Hematopoietic multipotent progenitor cell (in vitro differentiated cells): ENCODE data around the gene TRPC4. TPM values are rescaled to one million over a fixed set of nuclear protein-coding genes. Genes with fewer than 3 reads are reported as not detected.

ENCODE experiments used
- DNase-seq, 3 donors: peaks; one replicate each; pipeline ENCODE4 v3.0.0-alpha.2; 2011 to 2015; ENCODE audit warnings: low read depth in 2 of 3, low spot score in 2 of 3
- total RNA-seq: library from RNA; depleted of rRNA; stranded (reverse); fragments of >200 nt; gene quantifications from one replicate; pipeline ENCODE4 v1.2.3, GENCODE V29; 2012

The TRPC4 gene
- total RNA-seq, 1 donor, result under 0.01 TPM

GRCh38 chr13:37736045-37736444, 133.5 kb downstream of the TRPC4 start:
- DNase-seq, result no peak

- DNase-seq, result no peak
These were observed 134.3 kb downstream of the TRPC4 start for GRCh38 chr13:37735293-37735692.

GRCh38 chr13:37729876-37730275, 139.7 kb downstream of the TRPC4 start:
- no peak for DNase-seq

- no peak for DNase-seq
These were observed 153.0 kb downstream of the TRPC4 start for GRCh38 chr13:37716420-37717195.

- no peak for DNase-seq
These were observed 154.0 kb downstream of the TRPC4 start for GRCh38 chr13:37715606-37716015.

- DNase-seq, result no peak
These were observed 160.3 kb downstream of the TRPC4 start for GRCh38 chr13:37709318-37709717.

- DNase-seq, result no peak
These were observed 161.7 kb downstream of the TRPC4 start for GRCh38 chr13:37707739-37708500.

- DNase-seq, result no peak
These were observed 163.5 kb downstream of the TRPC4 start for GRCh38 chr13:37706041-37706440.

- DNase-seq, result no peak
These were observed 167.6 kb downstream of the TRPC4 start for GRCh38 chr13:37701972-37702371.

GRCh38 chr13:37701306-37701705, 168.3 kb downstream of the TRPC4 start:
- DNase-seq, result no peak

GRCh38 chr13:37700887-37701286, 168.7 kb downstream of the TRPC4 start:
- no peak for DNase-seq

GRCh38 chr13:37695200-37695599, 174.4 kb downstream of the TRPC4 start:
- DNase-seq, result no peak

GRCh38 chr13:37690361-37690760, 179.2 kb downstream of the TRPC4 start:
- no peak for DNase-seq

- DNase-seq, result no peak
These were observed 183.1 kb downstream of the TRPC4 start for GRCh38 chr13:37686501-37686900.

GRCh38 chr13:37685206-37685605, 184.4 kb downstream of the TRPC4 start:
- DNase-seq, result no peak

GRCh38 chr13:37682496-37682895, 187.1 kb downstream of the TRPC4 start:
- DNase-seq, result no peak

GRCh38 chr13:37681281-37682032, 188.1 kb downstream of the TRPC4 start:
- DNase-seq, result no peak

- DNase-seq, result no peak
These were observed 189.4 kb downstream of the TRPC4 start for GRCh38 chr13:37680137-37680536.

GRCh38 chr13:37679043-37679442, 190.5 kb downstream of the TRPC4 start:
- no peak for DNase-seq

GRCh38 chr13:37669845-37670244, 199.7 kb downstream of the TRPC4 start:
- DNase-seq, result no peak

- no peak for DNase-seq
These were observed 201.9 kb downstream of the TRPC4 start for GRCh38 chr13:37667702-37668101.
